ENCODE data around the gene DOC2B. TPM values are rescaled to one million over a fixed set of nuclear protein-coding genes. Genes with fewer than 3 reads are reported as not detected.

Gene DOC2B
- total RNA-seq, 1 experiment from 2014 or later: not detected

DNA sequence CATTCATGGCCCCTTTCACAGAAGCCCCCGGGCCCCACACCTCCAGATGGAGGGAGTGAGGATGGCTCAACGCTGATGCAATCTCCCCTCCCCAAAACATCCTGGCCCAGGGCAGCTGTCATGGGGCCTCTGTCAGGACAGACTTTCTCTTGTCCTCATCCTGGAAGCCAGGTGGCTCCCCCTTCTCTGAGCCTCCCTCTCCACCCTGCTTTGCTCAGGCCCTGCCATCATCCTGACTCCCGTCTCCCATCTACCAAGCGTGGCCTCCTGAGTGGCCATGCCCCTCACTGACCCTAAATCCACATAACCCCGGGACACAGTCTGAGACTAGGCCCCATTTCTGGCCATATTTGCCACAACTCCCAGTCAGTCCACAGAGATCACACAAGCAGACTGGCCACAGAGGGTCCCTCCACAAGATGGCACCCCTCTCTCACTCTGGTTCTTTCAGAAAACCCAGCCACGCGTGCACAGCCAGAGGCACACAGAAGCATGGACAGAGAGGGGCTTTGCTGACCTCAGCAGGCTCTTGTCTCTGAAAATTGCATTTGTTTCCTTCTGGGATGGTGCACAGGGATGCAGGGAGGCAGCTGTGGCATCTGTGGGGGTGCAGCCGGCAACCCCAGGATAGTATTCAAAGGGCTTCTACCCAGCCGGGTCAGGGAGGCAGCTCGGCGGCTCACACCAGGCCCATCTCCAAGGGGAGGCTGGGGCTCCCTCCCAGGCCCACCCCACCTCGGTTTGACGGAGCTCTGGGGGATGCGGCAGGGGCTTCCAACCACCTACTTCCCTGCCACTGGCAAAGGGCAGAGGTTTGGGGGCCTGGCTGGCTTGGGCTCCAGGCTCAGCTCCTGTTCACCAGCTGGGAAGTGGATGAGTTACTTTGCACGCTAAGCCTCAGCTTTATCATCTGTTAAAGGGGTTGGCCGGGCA, 16.9 kb downstream of the DOC2B start:
- Histone ChIP-seq H3K27ac (no peak overlapping the region), H3K36me3 (no peaks in the 10 kb centered on the region), H3K27me3 (no peaks in the 10 kb centered on the region), H3K4me3 (no peak overlapping the region), H3K4me1 (no peaks in the 10 kb centered on the region; the same call in 1 of the 2 replicates), H3K9me3 (replicated peaks) (no peaks in the 10 kb centered on the region)
- DNase-seq: peak; percentile 41 to 67

DNA sequence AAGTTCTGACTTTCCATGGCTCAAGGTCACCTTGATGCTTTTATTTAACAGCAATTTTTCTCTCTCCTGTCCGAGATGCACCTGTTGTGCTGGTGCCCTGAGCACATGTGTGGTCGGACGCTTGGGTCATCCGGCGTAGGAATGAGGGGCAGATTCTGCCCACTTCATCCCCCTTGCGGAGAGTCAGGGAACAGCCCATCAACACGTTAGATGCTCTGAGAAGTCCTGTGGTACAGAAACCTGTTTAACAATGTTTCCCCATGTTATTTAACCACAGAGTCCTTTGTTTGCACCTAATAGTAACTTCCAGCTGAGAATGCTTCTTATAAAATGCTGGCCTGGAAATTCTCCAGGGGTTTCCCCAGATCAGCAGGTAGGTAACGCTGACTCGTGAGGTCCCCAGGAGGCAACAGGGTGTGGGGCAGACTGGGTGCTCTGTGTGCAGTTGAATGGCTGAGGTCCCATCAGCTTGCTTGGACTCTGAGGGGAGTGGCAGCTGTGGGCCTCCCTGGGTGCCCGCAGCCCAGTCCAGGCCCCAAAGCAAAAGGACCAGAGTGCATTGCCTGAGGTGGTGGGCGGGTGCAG, 17.8 kb downstream of the DOC2B start:
- Histone ChIP-seq H3K9me3 (replicated peaks) (no peaks in the 10 kb centered on the region), H3K36me3 (no peaks in the 10 kb centered on the region), H3K27ac (no peak overlapping the region), H3K4me1 (no peaks in the 10 kb centered on the region; the same call in 1 of the 2 replicates), H3K4me3 (no peak overlapping the region), H3K27me3 (no peaks in the 10 kb centered on the region)
- peak; percentile 16 to 50 for DNase-seq

DNA sequence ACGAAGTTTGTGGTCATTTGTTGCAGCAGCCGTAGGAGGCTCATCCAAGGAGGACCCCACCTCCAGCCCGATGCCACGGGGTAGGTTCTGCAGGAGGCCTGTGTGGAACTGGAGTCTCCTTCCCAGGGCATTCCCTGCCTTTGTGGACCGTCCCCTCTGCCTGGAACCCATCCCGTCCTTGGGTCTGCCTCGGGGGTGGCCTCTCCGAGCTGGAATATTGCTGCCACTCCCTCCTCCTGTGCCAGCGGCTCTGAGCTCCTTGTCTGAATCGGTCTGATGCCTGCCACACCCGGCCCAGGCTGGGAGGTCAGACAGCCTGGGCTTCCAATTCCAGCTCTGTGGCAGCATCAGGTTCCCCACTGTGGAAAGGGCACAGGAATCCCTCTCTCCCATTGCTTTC, 18.8 kb downstream of the DOC2B start:
- H3K9me3 ChIP-seq (replicated peaks): no peaks in the 10 kb centered on the region
- H3K27ac ChIP-seq: no peak overlapping the region
- DNase-seq: no peak
- H3K4me3 ChIP-seq: no peak overlapping the region
- H3K4me1 ChIP-seq: no peaks in the 10 kb centered on the region; the same call in 1 of the 2 replicates
- no peaks in the 10 kb centered on the region for H3K27me3 ChIP-seq
- H3K36me3 ChIP-seq: no peaks in the 10 kb centered on the region

DNA sequence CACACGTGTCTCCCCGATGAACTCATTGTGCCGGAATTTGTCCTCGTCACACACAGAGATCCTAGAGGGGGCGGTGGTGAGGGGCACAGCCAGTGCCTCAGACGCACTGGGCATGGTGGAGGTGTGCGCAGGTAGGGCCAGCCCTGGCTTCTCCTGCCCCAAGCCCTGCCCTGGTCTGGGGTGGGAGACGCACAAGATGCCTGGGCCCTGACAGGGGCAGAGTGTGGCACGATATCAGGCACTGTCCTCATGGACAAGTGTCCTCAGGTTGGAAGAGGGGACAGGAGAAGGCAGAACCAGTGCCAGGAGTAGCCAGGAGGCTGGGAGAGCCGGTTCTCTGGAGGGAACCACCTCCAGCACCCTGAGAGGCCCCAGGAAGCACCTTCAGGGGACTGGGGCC, 20.0 kb downstream of the DOC2B start:
- no peaks in the 10 kb centered on the region for H3K36me3 ChIP-seq
- no peaks in the 10 kb centered on the region for H3K27me3 ChIP-seq
- no peak overlapping the region for H3K4me3 ChIP-seq
- H3K27ac ChIP-seq: no peak overlapping the region
- no peak for DNase-seq
- H3K4me1 ChIP-seq: no peaks in the 10 kb centered on the region; the same call in 1 of the 2 replicates
- H3K9me3 ChIP-seq (replicated peaks): no peaks in the 10 kb centered on the region

DNA sequence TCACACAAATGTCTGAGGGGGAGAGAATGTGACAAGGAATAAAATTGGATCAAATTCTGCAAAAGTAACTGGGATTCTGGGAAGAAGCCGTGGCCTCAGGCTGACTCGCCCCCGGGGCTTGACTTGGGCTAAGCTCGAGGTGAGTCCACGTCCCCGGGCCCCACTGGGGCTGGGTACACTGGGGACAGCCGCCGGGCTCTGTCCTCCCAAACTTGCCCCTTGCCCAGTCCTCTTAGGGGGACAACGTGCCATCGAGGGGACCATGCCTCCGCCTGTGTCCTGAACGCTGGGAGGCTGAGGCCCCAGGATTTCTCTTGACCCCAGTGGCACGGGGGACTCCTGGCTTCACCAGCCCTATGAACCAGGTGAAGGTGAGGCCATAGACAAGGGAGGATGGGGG, 21.1 kb downstream of the DOC2B start:
- H3K27ac ChIP-seq: no peak overlapping the region
- DNase-seq: no peak
- H3K36me3 ChIP-seq: no peaks in the 10 kb centered on the region
- H3K27me3 ChIP-seq: no peaks in the 10 kb centered on the region
- H3K4me1 ChIP-seq: no peaks in the 10 kb centered on the region; the same call in 1 of the 2 replicates
- H3K9me3 ChIP-seq (replicated peaks): no peaks in the 10 kb centered on the region
- no peak overlapping the region for H3K4me3 ChIP-seq

DNA sequence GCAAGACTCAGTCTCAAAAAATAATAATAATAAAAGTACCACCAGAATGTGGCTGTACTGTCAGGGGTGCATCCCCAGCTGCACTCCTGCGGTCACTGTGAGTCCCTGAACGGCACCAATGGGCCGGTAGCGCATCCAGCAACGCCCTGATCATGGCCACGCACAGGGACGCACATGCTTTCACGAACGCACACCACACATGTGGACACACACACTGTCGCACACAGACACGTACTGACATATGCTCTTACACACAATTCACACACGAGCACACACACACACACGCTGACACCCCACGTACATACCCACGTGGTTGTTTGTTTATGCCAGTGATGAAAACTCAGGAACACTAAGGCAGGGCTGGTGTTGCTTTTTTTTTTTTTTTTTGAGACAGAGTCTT, 21.8 kb downstream of the DOC2B start:
- DNase-seq: no peak
- Histone ChIP-seq H3K9me3 (replicated peaks) (no peaks in the 10 kb centered on the region), H3K27ac (no peak overlapping the region), H3K27me3 (no peaks in the 10 kb centered on the region), H3K4me3 (no peak overlapping the region), H3K4me1 (no peaks in the 10 kb centered on the region; the same call in 1 of the 2 replicates), H3K36me3 (no peaks in the 10 kb centered on the region)

DNA sequence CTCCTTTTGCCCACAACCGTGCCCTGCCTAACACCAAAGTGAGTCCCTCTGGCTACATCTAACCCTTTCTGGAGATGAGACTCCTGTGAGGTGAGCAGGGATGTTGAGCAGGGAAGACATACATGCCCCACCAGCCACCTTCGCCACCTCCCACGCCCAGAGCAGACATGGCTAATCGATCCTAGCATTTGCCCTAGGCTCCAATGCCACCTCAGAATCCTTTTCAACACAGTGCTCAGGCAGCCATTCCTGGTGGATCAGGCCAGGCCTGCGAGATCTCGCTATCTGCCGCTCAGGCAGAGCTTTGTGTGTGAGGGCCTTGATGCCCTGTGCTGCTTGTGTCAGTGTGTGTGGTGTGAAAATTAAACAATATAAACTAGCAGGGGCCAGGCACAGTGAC, 23.1 kb downstream of the DOC2B start:
- Histone ChIP-seq H3K27ac (no peak overlapping the region), H3K27me3 (no peaks in the 10 kb centered on the region), H3K4me1 (no peaks in the 10 kb centered on the region), H3K4me3 (no peak overlapping the region), H3K9me3 (replicated peaks) (no peaks in the 10 kb centered on the region), H3K36me3 (no peaks in the 10 kb centered on the region)
- no peak for DNase-seq

DNA sequence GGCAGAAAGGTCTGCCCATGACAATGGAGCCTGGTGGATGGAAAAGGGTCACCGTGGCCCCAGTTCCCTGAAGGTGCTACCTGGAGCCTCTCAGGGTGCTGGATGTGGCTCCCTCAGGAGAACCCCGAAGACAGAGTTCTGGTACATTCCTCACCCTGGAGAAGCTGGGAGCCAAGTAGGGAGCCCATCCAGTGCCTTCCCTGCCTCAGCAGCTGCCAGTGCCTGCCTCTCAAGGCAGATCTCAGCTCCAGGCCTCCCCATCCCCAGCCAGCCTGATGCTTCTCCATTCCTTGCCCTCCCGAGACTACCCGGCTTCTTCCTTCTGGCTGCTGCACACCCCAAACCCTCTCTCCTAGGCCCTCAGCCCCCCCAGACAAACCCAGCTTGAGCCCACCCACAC, 23.5 kb downstream of the DOC2B start:
- no peaks in the 10 kb centered on the region for H3K9me3 ChIP-seq (replicated peaks)
- no peaks in the 10 kb centered on the region for H3K36me3 ChIP-seq
- H3K27me3 ChIP-seq: no peaks in the 10 kb centered on the region
- H3K4me1 ChIP-seq: no peaks in the 10 kb centered on the region
- no peak overlapping the region for H3K4me3 ChIP-seq
- no peak overlapping the region for H3K27ac ChIP-seq
- DNase-seq: no peak

DNA sequence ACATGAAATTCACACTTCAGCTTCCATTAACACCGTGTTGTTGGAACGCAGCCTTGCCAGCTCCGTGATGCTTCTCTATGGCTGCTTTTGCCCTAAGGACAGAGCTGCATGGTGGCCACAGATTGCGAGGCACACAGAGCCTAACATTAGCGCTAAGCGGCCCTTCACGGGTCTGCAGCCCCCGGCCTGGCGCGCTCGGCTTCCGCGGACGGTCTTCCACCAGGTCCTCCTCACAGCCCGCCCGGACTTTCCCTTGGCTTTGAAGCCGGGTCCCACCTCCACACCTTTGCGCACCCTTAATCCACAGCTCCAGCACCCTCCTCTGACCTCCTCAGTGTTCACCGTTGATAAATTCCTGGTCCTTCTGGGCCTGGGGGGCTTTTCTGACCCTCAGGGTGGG, 24.5 kb downstream of the DOC2B start:
- no peaks in the 10 kb centered on the region for H3K4me1 ChIP-seq
- no peak overlapping the region for H3K27ac ChIP-seq
- H3K4me3 ChIP-seq: no peak overlapping the region
- H3K27me3 ChIP-seq: no peaks in the 10 kb centered on the region
- no peak for DNase-seq
- no peaks in the 10 kb centered on the region for H3K36me3 ChIP-seq
- no peaks in the 10 kb centered on the region for H3K9me3 ChIP-seq (replicated peaks)

DNA sequence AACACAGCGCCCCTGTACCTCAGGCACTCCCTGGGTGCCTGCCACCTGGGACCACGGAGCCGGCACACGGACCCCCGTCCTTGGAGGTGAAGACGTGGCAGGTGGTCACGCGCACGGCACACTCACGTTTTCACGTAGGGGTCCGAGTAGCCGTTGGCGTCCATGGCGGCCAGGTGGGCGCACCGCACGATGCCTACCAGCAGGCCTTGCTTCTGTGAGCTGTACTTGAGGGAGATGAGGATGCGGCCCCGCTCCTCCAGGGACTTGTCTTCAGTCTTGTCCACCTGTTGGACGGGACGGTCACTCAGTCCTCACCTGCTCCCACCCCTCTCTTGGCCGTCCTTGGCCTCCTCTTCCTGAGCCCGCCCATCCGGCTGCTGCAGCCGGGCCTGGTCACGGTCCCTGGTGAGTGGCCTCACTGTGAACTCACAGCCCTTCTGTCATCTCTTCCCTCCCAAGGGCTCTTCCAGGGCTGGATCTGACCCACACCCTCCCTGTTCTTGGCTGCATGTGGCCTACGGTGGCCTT, 25.3 kb downstream of the DOC2B start:
- Histone ChIP-seq H3K4me3 (no peak overlapping the region), H3K27ac (no peak overlapping the region), H3K27me3 (no peaks in the 10 kb centered on the region), H3K9me3 (replicated peaks) (no peaks in the 10 kb centered on the region), H3K36me3 (no peaks in the 10 kb centered on the region), H3K4me1 (no peaks in the 10 kb centered on the region)
- no peak for DNase-seq

DNA sequence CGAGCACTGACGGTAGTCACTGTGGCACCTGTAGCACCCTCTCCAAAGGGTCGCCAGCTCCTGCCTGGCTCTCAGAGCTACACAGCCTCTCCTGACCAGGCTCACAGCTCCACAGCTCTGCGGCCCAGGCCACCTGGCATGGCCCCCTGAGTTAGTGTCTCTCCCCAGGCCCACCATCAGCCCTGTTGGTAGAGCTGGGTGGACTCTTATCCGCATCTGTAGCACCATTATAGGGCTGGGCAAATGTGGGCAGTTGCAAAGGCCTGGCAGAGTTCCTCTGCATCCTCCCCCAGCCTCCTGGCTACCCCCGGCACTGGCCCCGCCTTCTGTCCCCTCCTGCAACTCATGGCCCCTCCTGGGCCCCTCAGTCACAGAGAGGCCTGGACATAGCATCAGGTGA, 25.9 kb downstream of the DOC2B start:
- H3K9me3 ChIP-seq (replicated peaks): no peaks in the 10 kb centered on the region
- DNase-seq: no peak

DNA sequence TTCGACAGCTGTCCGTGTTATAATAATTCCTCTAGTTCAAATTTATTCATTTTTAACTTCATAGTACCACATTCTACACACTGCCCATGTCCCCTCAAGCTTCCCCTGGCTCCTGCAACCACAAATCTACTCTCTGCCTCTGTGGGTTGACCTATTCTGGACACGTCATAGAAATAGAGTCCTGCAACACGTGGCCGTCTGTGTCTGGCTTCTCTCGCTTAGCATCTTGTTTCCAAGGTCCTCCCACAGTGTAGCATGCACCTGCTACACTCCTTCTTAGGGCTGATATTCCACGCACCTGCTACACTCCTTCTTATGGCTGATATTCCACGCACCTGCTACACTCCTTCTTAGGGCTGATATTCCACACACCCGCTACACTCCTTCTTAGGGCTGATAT, 27.6 kb downstream of the DOC2B start:
- Histone ChIP-seq H3K4me3 (no peak overlapping the region), H3K9me3 (replicated peaks) (no peaks in the 10 kb centered on the region), H3K27ac (no peak overlapping the region), H3K4me1 (no peaks in the 10 kb centered on the region), H3K27me3 (no peaks in the 10 kb centered on the region), H3K36me3 (no peaks in the 10 kb centered on the region)
- DNase-seq: peak in 1 of 2 experiments; percentile 32

More for the DNA sequence above, 25.9 kb downstream of the DOC2B start:
- no peaks in the 10 kb centered on the region for H3K36me3 ChIP-seq
- no peak overlapping the region for H3K4me3 ChIP-seq
- no peaks in the 10 kb centered on the region for H3K4me1 ChIP-seq
- H3K27me3 ChIP-seq: no peaks in the 10 kb centered on the region
- H3K27ac ChIP-seq: no peak overlapping the region

DNA sequence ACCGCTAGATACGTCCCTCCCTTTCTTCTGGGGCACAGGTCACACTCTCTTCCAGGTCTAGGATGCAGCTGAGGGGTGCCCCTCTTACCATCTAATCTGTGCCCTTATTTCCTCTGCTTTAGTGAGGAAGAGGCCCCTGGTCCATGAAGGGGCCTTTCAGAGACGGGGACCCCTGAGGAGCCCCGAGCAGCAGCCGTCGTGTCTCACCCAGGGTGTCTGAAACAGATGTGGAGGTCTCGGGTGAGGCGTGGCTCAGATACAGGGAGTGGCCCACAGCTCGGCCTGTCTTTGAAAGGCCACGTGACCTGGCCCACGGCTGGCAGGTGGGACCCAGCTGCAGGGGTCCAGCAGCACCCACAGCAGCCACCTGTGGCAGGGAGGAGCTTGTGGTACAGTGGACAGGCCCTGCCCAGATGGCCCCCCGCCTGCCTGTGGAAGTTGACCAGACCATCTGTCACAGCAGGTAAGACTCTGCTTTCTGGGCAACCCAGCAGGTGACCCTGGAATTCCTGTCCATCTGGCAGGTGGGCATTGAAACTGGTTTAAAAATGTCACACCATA, 28.5 kb downstream of the DOC2B start:
- H3K27me3 ChIP-seq: no peaks in the 10 kb centered on the region
- no peak overlapping the region for H3K27ac ChIP-seq
- H3K4me1 ChIP-seq: no peaks in the 10 kb centered on the region
- no peaks in the 10 kb centered on the region for H3K36me3 ChIP-seq
- no peak overlapping the region for H3K4me3 ChIP-seq
- no peaks in the 10 kb centered on the region for H3K9me3 ChIP-seq (replicated peaks)
- DNase-seq: no peak

DNA sequence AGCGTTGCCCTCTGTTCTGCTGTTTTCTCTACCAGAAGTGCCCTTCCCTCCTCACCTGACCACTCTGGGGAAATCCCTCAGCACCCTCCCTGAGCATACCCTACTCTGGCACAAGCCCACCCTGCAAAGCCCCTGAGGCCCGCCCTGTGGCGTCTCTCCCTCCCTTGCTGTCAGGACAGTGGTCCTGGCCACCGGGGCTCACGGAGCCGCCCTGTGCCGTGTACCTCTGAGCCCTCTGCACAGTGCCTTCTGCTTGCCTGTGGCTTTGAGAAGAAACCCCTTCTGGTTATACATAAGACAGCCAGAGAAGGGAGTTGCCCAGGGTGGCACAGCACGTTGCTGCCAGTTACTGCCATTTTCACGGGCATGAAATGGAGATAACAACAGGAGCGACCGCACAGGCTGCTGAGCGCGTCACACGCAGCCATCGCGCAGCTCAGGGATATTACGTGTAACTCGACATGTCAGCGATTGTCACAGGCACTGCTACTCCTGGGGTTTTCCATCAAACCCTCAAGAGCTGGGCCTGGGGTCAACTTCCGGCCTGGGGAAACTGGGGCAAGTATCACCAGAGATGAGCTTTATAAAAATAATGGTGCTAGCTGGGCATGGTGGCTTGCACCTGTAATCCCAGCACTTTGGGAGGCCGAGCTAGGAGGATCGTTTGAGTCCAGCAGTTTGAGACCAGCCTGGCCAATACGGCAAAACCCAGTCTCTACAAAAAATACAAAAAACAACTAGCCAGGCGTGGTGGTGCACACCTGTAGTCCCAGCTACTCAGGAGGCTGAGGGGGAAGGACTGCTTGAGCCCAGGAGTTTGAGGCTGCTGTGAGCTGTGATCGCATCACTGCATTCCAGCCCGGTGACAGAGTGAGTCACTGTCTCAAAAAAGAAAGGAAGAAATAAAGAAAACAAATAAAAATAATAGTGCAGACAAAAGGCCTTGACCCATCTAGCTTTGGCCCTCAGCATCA, 29.3 kb downstream of the DOC2B start:
- no peak overlapping the region for H3K4me3 ChIP-seq
- no peaks in the 10 kb centered on the region for H3K36me3 ChIP-seq
- H3K27ac ChIP-seq: no peak overlapping the region
- H3K9me3 ChIP-seq (replicated peaks): no peaks in the 10 kb centered on the region
- H3K4me1 ChIP-seq: no peaks in the 10 kb centered on the region
- no peak for DNase-seq
- no peaks in the 10 kb centered on the region for H3K27me3 ChIP-seq

Data from SJCRH30 (cell line).